WTC11 (cell line): ENCODE results near the gene ITPKC. TPM values are rescaled to one million over a fixed set of nuclear protein-coding genes. Genes with fewer than 3 reads are reported as not detected.

ENCODE experiments used
- ATAC-seq: fragments of 200-7000 bp; cut with Tn5 transposase; 2 replicates; pipeline ENCODE4 v1.10.0; 2021; ENCODE audit warnings: mild to moderate bottlenecking, moderate library complexity
- CTCF ChIA-PET: fragments of 300-600 bp; sonication (Branson Sonifier 250); formaldehyde crosslinking; loops from one replicate; lab custom pipeline; 2021; ENCODE audit warnings: antibody characterized with exemption; lab: Charles Lee
- POLR2A ChIA-PET: fragments of 350-600 bp; sonication (Branson Sonifier 250); formaldehyde crosslinking; loops from one replicate; lab custom pipeline; 2021; ENCODE audit warnings: antibody characterized with exemption; lab: Charles Lee
- DNase-seq: peaks from one replicate; pipeline ENCODE4 v3.0.0; 2021; ENCODE audit warnings: low spot score
- H3K27ac Mint-ChIP-seq: 2 replicates; pipeline ENCODE4 v1.8.0; 2021; ENCODE audit warnings: mixed read lengths
- H3K27me3 Mint-ChIP-seq: 2 replicates; pipeline ENCODE4 v1.8.0; 2021; ENCODE audit warnings: low read depth, mild to moderate bottlenecking, moderate library complexity, mixed read lengths
- H3K36me3 Mint-ChIP-seq: 2 replicates; pipeline ENCODE4 v1.8.0; 2021; ENCODE audit warnings: mixed read lengths
- H3K4me1 Mint-ChIP-seq: 2 replicates; pipeline ENCODE4 v1.8.0; 2022; ENCODE audit warnings: mixed read lengths
- H3K4me3 Mint-ChIP-seq: 2 replicates; pipeline ENCODE4 v1.8.0; 2021; ENCODE audit warnings: mild to moderate bottlenecking, moderate library complexity, mixed read lengths
- H3K9me3 Mint-ChIP-seq: 2 replicates; pipeline ENCODE4 v1.8.0; 2021; ENCODE audit warnings: mixed read lengths
- CREM ChIP-seq: sonication (generic); formaldehyde crosslinking; IDR thresholded peaks from 2 replicates; pipeline ENCODE4 v1.8.1; 2022; ENCODE audit warnings: mild to moderate bottlenecking, missing genetic modification reagents, moderate library complexity
- ERG ChIP-seq: fragments of 250-450 bp; sonication (Bioruptor Pico); IDR thresholded peaks from 2 replicates; pipeline ENCODE4 v1.8.0; 2021; ENCODE audit warnings: mild to moderate bottlenecking
- FOXP4 ChIP-seq: sonication (generic); formaldehyde crosslinking; IDR thresholded peaks from 2 replicates; pipeline ENCODE4 v1.8.0; 2022; ENCODE audit warnings: mild to moderate bottlenecking, missing genetic modification reagents
- GRHL2 ChIP-seq: fragments of 250-450 bp; sonication (Bioruptor Pico); IDR thresholded peaks from 2 replicates; pipeline ENCODE4 v1.8.0; 2022; ENCODE audit warnings: mild to moderate bottlenecking, moderate library complexity; ENCODE audit not compliant: insufficient replicate concordance, severe bottlenecking
- GTF2I ChIP-seq: fragments of 250-450 bp; sonication (Bioruptor Pico); conservative IDR thresholded peaks from 2 replicates; pipeline ENCODE4 v1.4.0; 2021; ENCODE audit warnings: mild to moderate bottlenecking
- JUN ChIP-seq: sonication (generic); formaldehyde crosslinking; IDR thresholded peaks from 2 replicates; pipeline ENCODE4 v1.8.0; 2023; ENCODE audit warnings: mild to moderate bottlenecking, missing genetic modification reagents
- MXD4 ChIP-seq: fragments of 250-450 bp; sonication (Bioruptor Pico); IDR thresholded peaks from 2 replicates; pipeline ENCODE4 v1.8.0; 2021; ENCODE audit warnings: mild to moderate bottlenecking, moderate library complexity, borderline replicate concordance
- NR2C2 ChIP-seq: sonication (generic); formaldehyde crosslinking; IDR thresholded peaks from 2 replicates; pipeline ENCODE4 v1.8.0; 2022; ENCODE audit warnings: mild to moderate bottlenecking, missing genetic modification reagents
- SMAD3 ChIP-seq: sonication (generic); formaldehyde crosslinking; IDR thresholded peaks from 2 replicates; pipeline ENCODE4 v1.8.0; 2022; ENCODE audit warnings: missing genetic modification reagents, mild to moderate bottlenecking, borderline replicate concordance
- TEAD1 ChIP-seq: sonication (generic); formaldehyde crosslinking; IDR thresholded peaks from 2 replicates; pipeline ENCODE4 v1.8.0; 2022; ENCODE audit warnings: mild to moderate bottlenecking, missing genetic modification reagents
- ZNF281 ChIP-seq: sonication (generic); formaldehyde crosslinking; IDR thresholded peaks from 2 replicates; pipeline ENCODE4 v1.8.0; 2023; ENCODE audit warnings: mild to moderate bottlenecking, missing genetic modification reagents
- ZNF317 ChIP-seq: sonication (generic); formaldehyde crosslinking; IDR thresholded peaks from 2 replicates; pipeline ENCODE4 v1.8.1; 2023; ENCODE audit warnings: low read depth, mild to moderate bottlenecking, moderate library complexity, missing genetic modification reagents, borderline replicate concordance
- ZNF416 ChIP-seq: fragments of 250-450 bp; sonication (Bioruptor Pico); IDR thresholded peaks from 2 replicates; pipeline ENCODE4 v1.9.0; 2021; ENCODE audit warnings: mild to moderate bottlenecking, inconsistent platforms
- ZNF423 ChIP-seq: fragments of 250-450 bp; sonication (Bioruptor Pico); IDR thresholded peaks from 2 replicates; pipeline ENCODE4 v2.1.2; 2022; ENCODE audit warnings: mild to moderate bottlenecking, moderate library complexity
- ZNF532 ChIP-seq: fragments of 250-450 bp; sonication (Bioruptor Pico); IDR thresholded peaks from 2 replicates; pipeline ENCODE4 v1.9.0; 2021; ENCODE audit warnings: mild to moderate bottlenecking, borderline replicate concordance
- ZSCAN18 ChIP-seq: fragments of 250-450 bp; sonication (Bioruptor Pico); IDR thresholded peaks from 2 replicates; pipeline ENCODE4 v2.1.2; 2022; ENCODE audit warnings: mild to moderate bottlenecking, moderate library complexity
- total RNA-seq: library from RNA; stranded (reverse); gene quantifications from 3 replicates; pipeline ENCODE4 v1.2.3, GENCODE V29; 2021

ITPKC gene
- total RNA-seq, 1 experiment from 2014 or later = 13.8 TPM

- CTCF ChIA-PET = no interaction called here
- no peak overlapping the region for H3K27ac Mint-ChIP-seq
- POLR2A ChIA-PET = no interaction called here
Observed at GRCh38 chr19:40733149-40733548, 16.2 kb downstream of the ITPKC start.

GRCh38 chr19:40735013-40735771, 18.3 kb downstream of the ITPKC start:
- no peak for ATAC-seq
- CTCF ChIA-PET = no interaction called here

More at GRCh38 chr19:40733149-40733548, 16.2 kb downstream of the ITPKC start:
- no peaks in the 10 kb centered on the region for H3K27me3 Mint-ChIP-seq
- no peak overlapping the region for H3K4me3 Mint-ChIP-seq
- ATAC-seq = no peak
- H3K36me3 Mint-ChIP-seq = peaks cover 48% of the 10 kb centered on the region
- DNase-seq = no peak
- no peaks in the 10 kb centered on the region for H3K4me1 Mint-ChIP-seq
- no peaks in the 10 kb centered on the region for H3K9me3 Mint-ChIP-seq
- no peak for TF ChIP-seq GTF2I (CRISPR knock-in tag)
- TF ChIP-seq SMAD3 (CRISPR knock-in tag) = no peak
- TF ChIP-seq GRHL2 (CRISPR knock-in tag) = no peak
- TF ChIP-seq ZNF532 (CRISPR knock-in tag) = no peak
- TF ChIP-seq ZNF423 = no peak
- no peak for TF ChIP-seq ZNF416 (CRISPR knock-in tag)
- TF ChIP-seq, all 79 proteins: peak for 0

More at GRCh38 chr19:40735013-40735771, 18.3 kb downstream of the ITPKC start:
- H3K27ac Mint-ChIP-seq = no peak overlapping the region
- no peaks in the 10 kb centered on the region for H3K27me3 Mint-ChIP-seq
- no peak overlapping the region for H3K4me3 Mint-ChIP-seq
- H3K9me3 Mint-ChIP-seq = no peaks in the 10 kb centered on the region
- peaks cover 52% of the 10 kb centered on the region for H3K36me3 Mint-ChIP-seq
- H3K4me1 Mint-ChIP-seq = no peaks in the 10 kb centered on the region
- DNase-seq = no peak
- TF ChIP-seq ZSCAN18 (CRISPR knock-in tag) = no peak
- TF ChIP-seq TEAD1 (CRISPR knock-in tag) = no peak
- no peak for TF ChIP-seq NR2C2 (CRISPR knock-in tag)
- no peak for TF ChIP-seq CREM (CRISPR knock-in tag)
- no peak for TF ChIP-seq ERG (CRISPR knock-in tag)
- TF ChIP-seq MXD4 (CRISPR knock-in tag) = no peak
- TF ChIP-seq ZNF281 (CRISPR knock-in tag) = no peak
- no peak for TF ChIP-seq FOXP4 (CRISPR knock-in tag)
- TF ChIP-seq ZNF317 (CRISPR knock-in tag) = no peak
- no peak for TF ChIP-seq SMAD3 (CRISPR knock-in tag)
- no peak for TF ChIP-seq JUN (CRISPR knock-in tag)
- POLR2A ChIA-PET = no interaction called here
